Mesenchymal stem cell (in vitro differentiated cells and primary cell): ENCODE results near the gene P2RX5.
"Not testable (repeated sequence)": the region's sequence is repeated elsewhere in the genome, so short reads cannot be mapped to it uniquely, and the experiment has no call there.

Experiments used
- DNase-seq: peaks from one replicate; pipeline ENCODE4 v3.0.0-alpha.2; 2013
- H2AFZ ChIP-seq: one replicate; pipeline ENCODE4 v1.6.1; 2013; ENCODE audit warnings: low read depth, mild to moderate bottlenecking, control low read depth, inconsistent platforms, low read length, moderate library complexity
- H2AK5ac ChIP-seq: 2 replicates; pipeline ENCODE4 v1.6.1; 2013; ENCODE audit warnings: low read length, moderate library complexity, mild to moderate bottlenecking, inconsistent platforms; ENCODE audit not compliant: severe bottlenecking
- H2BK120ac ChIP-seq: one replicate; pipeline ENCODE4 v1.6.1; 2013; ENCODE audit warnings: low read depth, mild to moderate bottlenecking, inconsistent platforms, low read length, moderate library complexity
- H2BK12ac ChIP-seq, 2 experiments: one replicate each; pipeline ENCODE4 v1.6.1; 2013; ENCODE audit warnings: inconsistent platforms in 2 of 2, low read length in 2 of 2, mild to moderate bottlenecking in 2 of 2, moderate library complexity in 2 of 2, control low read depth in 1 of 2
- H2BK15ac ChIP-seq: one replicate; pipeline ENCODE4 v1.6.1; 2013; ENCODE audit warnings: mild to moderate bottlenecking, low read depth, inconsistent platforms; ENCODE audit not compliant: poor library complexity, severe bottlenecking
- H2BK5ac ChIP-seq: 2 replicates; pipeline ENCODE4 v1.6.1; 2013; ENCODE audit warnings: low read depth, mild to moderate bottlenecking, low read length, control low read depth, inconsistent platforms; ENCODE audit not compliant: poor library complexity, severe bottlenecking
- H3K14ac ChIP-seq, 2 experiments: one replicate each; pipeline ENCODE4 v1.6.1; 2013; ENCODE audit warnings: inconsistent platforms in 2 of 2, low read length in 2 of 2, control low read depth in 1 of 2, mild to moderate bottlenecking in 1 of 2, moderate library complexity in 1 of 2
- H3K18ac ChIP-seq, 2 experiments: one replicate each; pipeline ENCODE4 v1.6.1; 2013; ENCODE audit warnings: inconsistent platforms in 2 of 2, low read length in 2 of 2, control low read depth in 1 of 2, low read depth in 1 of 2, mild to moderate bottlenecking in 1 of 2
- H3K23ac ChIP-seq, 2 experiments: one replicate each; pipeline ENCODE4 v1.6.1; 2013; ENCODE audit warnings: inconsistent platforms in 2 of 2, low read length in 2 of 2, mild to moderate bottlenecking in 2 of 2, moderate library complexity in 2 of 2, control low read depth in 1 of 2
- H3K27ac ChIP-seq: 2 replicates; pipeline ENCODE4 v1.5.1; 2013; ENCODE audit warnings: mild to moderate bottlenecking, moderate library complexity, low read length, control low read depth, inconsistent platforms; ENCODE audit not compliant: poor library complexity, severe bottlenecking
- H3K27me3 ChIP-seq, 2 experiments: 2 replicates each; pipeline versions ENCODE4 v1.6.1 to v1.7.0; 2013; ENCODE audit warnings: low read length in 2 of 2, mild to moderate bottlenecking in 2 of 2, moderate library complexity in 2 of 2, control low read depth in 1 of 2, inconsistent platforms in 1 of 2; ENCODE audit not compliant: control insufficient read depth in 1 of 2, insufficient read depth in 1 of 2
- H3K36me3 ChIP-seq, 2 experiments: 2 replicates each; pipeline versions ENCODE4 v1.6.1 to v1.7.0; 2013; ENCODE audit warnings: low read length in 2 of 2, control low read depth in 1 of 2, inconsistent platforms in 1 of 2, low read depth in 1 of 2, mild to moderate bottlenecking in 1 of 2; ENCODE audit not compliant: insufficient read depth in 2 of 2, control insufficient read depth in 1 of 2
- H3K4ac ChIP-seq, 2 experiments: one replicate each; pipeline ENCODE4 v1.6.1; 2013; ENCODE audit warnings: inconsistent platforms in 2 of 2, low read length in 2 of 2, mild to moderate bottlenecking in 2 of 2, moderate library complexity in 2 of 2, control low read depth in 1 of 2, low read depth in 1 of 2
- H3K4me1 ChIP-seq: 2 replicates; pipeline ENCODE4 v1.6.1; 2013; ENCODE audit warnings: low read depth, low read length, control low read depth; ENCODE audit not compliant: control insufficient read depth, insufficient read depth
- H3K4me2 ChIP-seq: 2 replicates; pipeline ENCODE4 v1.6.1; 2013; ENCODE audit warnings: low read length, mild to moderate bottlenecking, inconsistent platforms; ENCODE audit not compliant: poor library complexity, severe bottlenecking
- H3K4me3 ChIP-seq, 2 experiments: 2 replicates each; pipeline versions ENCODE4 v1.5.1 to v1.7.0; 2013; ENCODE audit warnings: low read length in 2 of 2, mild to moderate bottlenecking in 2 of 2, control low read depth in 1 of 2, low read depth in 1 of 2; ENCODE audit not compliant: insufficient read depth in 1 of 2
- H3K79me1 ChIP-seq: replicated peaks from 2 replicates; pipeline ENCODE4 v1.6.1; 2013; ENCODE audit warnings: mild to moderate bottlenecking, control low read depth, low read length, inconsistent platforms; ENCODE audit not compliant: poor library complexity, severe bottlenecking
- H3K9ac ChIP-seq: 2 replicates; pipeline ENCODE4 v1.7.0; 2013; ENCODE audit warnings: mild to moderate bottlenecking, low read length, moderate library complexity
- H3K9me3 ChIP-seq: 2 replicates; pipeline ENCODE4 v1.7.0; 2013; ENCODE audit warnings: mild to moderate bottlenecking, low read length; ENCODE audit not compliant: control insufficient read depth
- H4K8ac ChIP-seq: one replicate; pipeline ENCODE4 v1.6.1; 2013; ENCODE audit warnings: inconsistent platforms, mild to moderate bottlenecking, low read length, moderate library complexity
- H4K91ac ChIP-seq: one replicate; pipeline ENCODE4 v1.6.1; 2013; ENCODE audit warnings: mild to moderate bottlenecking, low read length, inconsistent platforms
- WGBS: methylation state at CpG from one replicate; pipeline ENCODE4 v1.1.7; 2013; ENCODE audit warnings: mixed read lengths; 5-methylcytosine and 5-hydroxymethylcytosine counted together

P2RX5 gene

GRCh38 chr17:3704931-3705717 is 9.2 kb upstream of the P2RX5 start:
- Histone ChIP-seq H2AFZ (no peak overlapping the region), H3K4ac (no peak overlapping the region), H3K18ac (no peak overlapping the region), H3K14ac (no peak overlapping the region), H3K23ac (no peak overlapping the region), H3K36me3 (no peaks in the 10 kb centered on the region), H3K4me1 (no peaks in the 10 kb centered on the region), H2BK5ac (no peak overlapping the region), H3K9me3 (no peaks in the 10 kb centered on the region), H2BK12ac (no peak overlapping the region), H3K27me3 (no peaks in the 10 kb centered on the region), H2BK15ac (no peak overlapping the region), H3K4me3 (no peak overlapping the region), H3K9ac (no peak overlapping the region), H4K91ac (no peak overlapping the region), H2BK120ac (no peak overlapping the region), H3K27ac (no peak overlapping the region), H4K8ac (no peak overlapping the region), H2AK5ac (no peak overlapping the region), H3K4me2 (no peak overlapping the region), H3K79me1 (no peaks in the 10 kb centered on the region)
- WGBS = 87% methylated on average over 16 of the region's 20 CpGs
- DNase-seq = no peak

GRCh38 chr17:3702041-3702539 is 6.1 kb upstream of the P2RX5 start:
- not testable (repeated sequence) for DNase-seq, H3K14ac ChIP-seq, H2BK12ac ChIP-seq, H3K4me1 ChIP-seq, H4K91ac ChIP-seq, H3K4me3 ChIP-seq, H3K27ac ChIP-seq, H2BK120ac ChIP-seq, H3K4me2 ChIP-seq, H3K9ac ChIP-seq, H3K23ac ChIP-seq, H3K36me3 ChIP-seq, H3K9me3 ChIP-seq, H2AK5ac ChIP-seq, H4K8ac ChIP-seq, H2BK5ac ChIP-seq, H2AFZ ChIP-seq, H3K18ac ChIP-seq, H3K4ac ChIP-seq, H3K79me1 ChIP-seq, H2BK15ac ChIP-seq
- H3K27me3 ChIP-seq = peaks cover 15 to 16% of the 10 kb centered on the region in 2 experiments
- WGBS = 80% methylated on average over 7 of the region's 7 CpGs

- no peak overlapping the region for H2AFZ ChIP-seq
- H3K4me2 ChIP-seq = no peak overlapping the region
- peaks cover 29 to 36% of the 10 kb centered on the region in 2 experiments for H3K27me3 ChIP-seq
- no peak overlapping the region for H3K9ac ChIP-seq
- H3K79me1 ChIP-seq = no peaks in the 10 kb centered on the region
- H2AK5ac ChIP-seq = no peak overlapping the region
- H2BK5ac ChIP-seq = no peak overlapping the region
- H2BK15ac ChIP-seq = no peak overlapping the region
- H3K4me3 ChIP-seq = no peak overlapping the region
- H3K9me3 ChIP-seq = peaks cover 6% of the 10 kb centered on the region
- H4K8ac ChIP-seq = no peak overlapping the region
- no peak overlapping the region for H3K18ac ChIP-seq
- H3K4me1 ChIP-seq = peaks cover 12% of the 10 kb centered on the region
- no peak overlapping the region for H2BK120ac ChIP-seq
- H2BK12ac ChIP-seq = no peak overlapping the region
- 86% methylated on average over 4 of the region's 4 CpGs for WGBS
- no peak overlapping the region for H3K4ac ChIP-seq
- DNase-seq = no peak
- no peak overlapping the region for H4K91ac ChIP-seq
- H3K23ac ChIP-seq = no peak overlapping the region
- H3K27ac ChIP-seq = no peak overlapping the region
- H3K36me3 ChIP-seq = no peaks in the 10 kb centered on the region
- no peak overlapping the region for H3K14ac ChIP-seq
Measured at GRCh38 chr17:3699951-3700350, 4.0 kb upstream of the P2RX5 start.

- H3K18ac ChIP-seq = no peak overlapping the region
- no peak overlapping the region for H2BK15ac ChIP-seq
- peaks cover 15% of the 10 kb centered on the region for H3K4me1 ChIP-seq
- no peak overlapping the region for H2AFZ ChIP-seq
- H3K14ac ChIP-seq = no peak overlapping the region
- H2BK5ac ChIP-seq = no peak overlapping the region
- peaks cover 6% of the 10 kb centered on the region for H3K9me3 ChIP-seq
- H3K79me1 ChIP-seq = no peaks in the 10 kb centered on the region
- H3K27ac ChIP-seq = no peak overlapping the region
- no peak overlapping the region for H2BK120ac ChIP-seq
- H2BK12ac ChIP-seq = no peak overlapping the region
- H3K23ac ChIP-seq = no peak overlapping the region
- WGBS = 83% methylated on average over 1 of the region's 4 CpGs
- H4K91ac ChIP-seq = no peak overlapping the region
- no peak overlapping the region for H4K8ac ChIP-seq
- H3K4me3 ChIP-seq = no peak overlapping the region
- DNase-seq = no peak
- no peak overlapping the region for H3K4me2 ChIP-seq
- no peak overlapping the region for H3K4ac ChIP-seq
- peaks cover 36 to 47% of the 10 kb centered on the region in 2 experiments for H3K27me3 ChIP-seq
- H3K36me3 ChIP-seq = no peaks in the 10 kb centered on the region
- no peak overlapping the region for H2AK5ac ChIP-seq
- H3K9ac ChIP-seq = no peak overlapping the region
Measured at GRCh38 chr17:3698139-3698538, 2.2 kb upstream of the P2RX5 start.
